HEK293 (cell line): ENCODE results near the gene UPB1.

ENCODE experiments used
- CTCF ChIP-seq: fragments of 450-650 bp; formaldehyde crosslinking; IDR thresholded peaks from 2 replicates; pipeline ENCODE4 v1.5.1; 2016; ENCODE audit warnings: missing biosample characterization, missing genetic modification characterization
- GLI2 ChIP-seq: fragments of 450-650 bp; formaldehyde crosslinking; IDR thresholded peaks from 2 replicates; pipeline ENCODE4; 2017; ENCODE audit warnings: missing biosample characterization, missing genetic modification characterization, low read depth, borderline replicate concordance
- ZBTB11 ChIP-seq: fragments of 450-650 bp; formaldehyde crosslinking; conservative IDR thresholded peaks from 2 replicates; pipeline ENCODE4 v1.5.1; 2016; ENCODE audit warnings: low read depth, missing biosample characterization, missing genetic modification characterization
- ZNF121 ChIP-seq: fragments of 450-650 bp; formaldehyde crosslinking; IDR thresholded peaks from 2 replicates; pipeline ENCODE4 v1.5.1; 2016; ENCODE audit warnings: missing biosample characterization, missing genetic modification characterization
- ZNF138 ChIP-seq: fragments of 450-650 bp; formaldehyde crosslinking; IDR thresholded peaks from 2 replicates; pipeline ENCODE4 v1.5.1; 2016; ENCODE audit warnings: missing biosample characterization, missing genetic modification characterization, borderline replicate concordance
- ZNF354C ChIP-seq: fragments of 450-650 bp; formaldehyde crosslinking; IDR thresholded peaks from 2 replicates; pipeline ENCODE4 v1.5.1; 2016; ENCODE audit warnings: missing biosample characterization, missing genetic modification characterization, low read depth, borderline replicate concordance
- ZNF366 ChIP-seq: fragments of 450-650 bp; formaldehyde crosslinking; conservative IDR thresholded peaks from 2 replicates; pipeline ENCODE4 v1.5.1; 2016; ENCODE audit warnings: missing biosample characterization, missing genetic modification characterization
- ZNF664 ChIP-seq: fragments of 450-650 bp; formaldehyde crosslinking; IDR thresholded peaks from 2 replicates; pipeline ENCODE4 v1.5.1; 2016; ENCODE audit warnings: missing biosample characterization, missing genetic modification characterization
- ZNF776 ChIP-seq: fragments of 450-650 bp; formaldehyde crosslinking; IDR thresholded peaks from 2 replicates; pipeline ENCODE4 v1.5.0; 2017; ENCODE audit warnings: missing biosample characterization, missing genetic modification characterization, borderline replicate concordance
- ZSCAN16 ChIP-seq: fragments of 450-650 bp; formaldehyde crosslinking; IDR thresholded peaks from 2 replicates; pipeline ENCODE4 v1.5.1; 2016; ENCODE audit warnings: missing biosample characterization, missing genetic modification characterization
- TF ChIP-seq, protein P1 (sequence below): fragments of 450-650 bp; formaldehyde crosslinking; IDR thresholded peaks from 2 replicates; pipeline ENCODE4 v1.5.1; 2017; ENCODE audit warnings: missing biosample characterization, missing genetic modification characterization
- TF ChIP-seq, protein P2 (sequence below): fragments of 450-650 bp; formaldehyde crosslinking; IDR thresholded peaks from 2 replicates; pipeline ENCODE4 v1.5.1; 2016; ENCODE audit warnings: missing biosample characterization, missing genetic modification characterization
- TF ChIP-seq, protein P3 (sequence below): fragments of 450-650 bp; formaldehyde crosslinking; IDR thresholded peaks from 2 replicates; pipeline ENCODE4 v1.5.1; 2016; ENCODE audit warnings: missing biosample characterization, missing genetic modification characterization
- TF ChIP-seq, protein P4 (sequence below): fragments of 450-650 bp; formaldehyde crosslinking; IDR thresholded peaks from 2 replicates; pipeline ENCODE4 v1.5.0; 2017; ENCODE audit warnings: missing biosample characterization, missing genetic modification characterization, borderline replicate concordance

GRCh38 chr22:24543679-24544243 lies 48.6 kb downstream of the UPB1 start:
- no peak for TF ChIP-seq GLI2 (tag by site-specific recombination)
- TF ChIP-seq ZNF776 (tag by site-specific recombination) = no peak
- TF ChIP-seq CTCF (tag by site-specific recombination) = no peak
- no peak for TF ChIP-seq ZBTB11
- TF ChIP-seq, protein P1, sequence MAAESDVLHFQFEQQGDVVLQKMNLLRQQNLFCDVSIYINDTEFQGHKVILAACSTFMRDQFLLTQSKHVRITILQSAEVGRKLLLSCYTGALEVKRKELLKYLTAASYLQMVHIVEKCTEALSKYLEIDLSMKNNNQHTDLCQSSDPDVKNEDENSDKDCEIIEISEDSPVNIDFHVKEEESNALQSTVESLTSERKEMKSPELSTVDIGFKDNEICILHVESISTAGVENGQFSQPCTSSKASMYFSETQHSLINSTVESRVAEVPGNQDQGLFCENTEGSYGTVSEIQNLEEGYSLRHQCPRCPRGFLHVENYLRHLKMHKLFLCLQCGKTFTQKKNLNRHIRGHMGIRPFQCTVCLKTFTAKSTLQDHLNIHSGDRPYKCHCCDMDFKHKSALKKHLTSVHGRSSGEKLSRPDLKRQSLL (tag by site-specific recombination) = no peak
- TF ChIP-seq ZNF354C = no peak
- TF ChIP-seq, protein P2, sequence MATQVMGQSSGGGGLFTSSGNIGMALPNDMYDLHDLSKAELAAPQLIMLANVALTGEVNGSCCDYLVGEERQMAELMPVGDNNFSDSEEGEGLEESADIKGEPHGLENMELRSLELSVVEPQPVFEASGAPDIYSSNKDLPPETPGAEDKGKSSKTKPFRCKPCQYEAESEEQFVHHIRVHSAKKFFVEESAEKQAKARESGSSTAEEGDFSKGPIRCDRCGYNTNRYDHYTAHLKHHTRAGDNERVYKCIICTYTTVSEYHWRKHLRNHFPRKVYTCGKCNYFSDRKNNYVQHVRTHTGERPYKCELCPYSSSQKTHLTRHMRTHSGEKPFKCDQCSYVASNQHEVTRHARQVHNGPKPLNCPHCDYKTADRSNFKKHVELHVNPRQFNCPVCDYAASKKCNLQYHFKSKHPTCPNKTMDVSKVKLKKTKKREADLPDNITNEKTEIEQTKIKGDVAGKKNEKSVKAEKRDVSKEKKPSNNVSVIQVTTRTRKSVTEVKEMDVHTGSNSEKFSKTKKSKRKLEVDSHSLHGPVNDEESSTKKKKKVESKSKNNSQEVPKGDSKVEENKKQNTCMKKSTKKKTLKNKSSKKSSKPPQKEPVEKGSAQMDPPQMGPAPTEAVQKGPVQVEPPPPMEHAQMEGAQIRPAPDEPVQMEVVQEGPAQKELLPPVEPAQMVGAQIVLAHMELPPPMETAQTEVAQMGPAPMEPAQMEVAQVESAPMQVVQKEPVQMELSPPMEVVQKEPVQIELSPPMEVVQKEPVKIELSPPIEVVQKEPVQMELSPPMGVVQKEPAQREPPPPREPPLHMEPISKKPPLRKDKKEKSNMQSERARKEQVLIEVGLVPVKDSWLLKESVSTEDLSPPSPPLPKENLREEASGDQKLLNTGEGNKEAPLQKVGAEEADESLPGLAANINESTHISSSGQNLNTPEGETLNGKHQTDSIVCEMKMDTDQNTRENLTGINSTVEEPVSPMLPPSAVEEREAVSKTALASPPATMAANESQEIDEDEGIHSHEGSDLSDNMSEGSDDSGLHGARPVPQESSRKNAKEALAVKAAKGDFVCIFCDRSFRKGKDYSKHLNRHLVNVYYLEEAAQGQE (tag by site-specific recombination) = no peak
- TF ChIP-seq ZNF366 (tag by site-specific recombination) = no peak
- TF ChIP-seq ZNF138 (tag by site-specific recombination) = no peak
- no peak for TF ChIP-seq ZNF664 (tag by site-specific recombination)
- TF ChIP-seq, protein P3, sequence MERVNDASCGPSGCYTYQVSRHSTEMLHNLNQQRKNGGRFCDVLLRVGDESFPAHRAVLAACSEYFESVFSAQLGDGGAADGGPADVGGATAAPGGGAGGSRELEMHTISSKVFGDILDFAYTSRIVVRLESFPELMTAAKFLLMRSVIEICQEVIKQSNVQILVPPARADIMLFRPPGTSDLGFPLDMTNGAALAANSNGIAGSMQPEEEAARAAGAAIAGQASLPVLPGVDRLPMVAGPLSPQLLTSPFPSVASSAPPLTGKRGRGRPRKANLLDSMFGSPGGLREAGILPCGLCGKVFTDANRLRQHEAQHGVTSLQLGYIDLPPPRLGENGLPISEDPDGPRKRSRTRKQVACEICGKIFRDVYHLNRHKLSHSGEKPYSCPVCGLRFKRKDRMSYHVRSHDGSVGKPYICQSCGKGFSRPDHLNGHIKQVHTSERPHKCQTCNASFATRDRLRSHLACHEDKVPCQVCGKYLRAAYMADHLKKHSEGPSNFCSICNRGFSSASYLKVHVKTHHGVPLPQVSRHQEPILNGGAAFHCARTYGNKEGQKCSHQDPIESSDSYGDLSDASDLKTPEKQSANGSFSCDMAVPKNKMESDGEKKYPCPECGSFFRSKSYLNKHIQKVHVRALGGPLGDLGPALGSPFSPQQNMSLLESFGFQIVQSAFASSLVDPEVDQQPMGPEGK = no peak
- TF ChIP-seq ZSCAN16 (tag by site-specific recombination) = no peak
- TF ChIP-seq ZNF121 (tag by site-specific recombination) = no peak
- TF ChIP-seq, protein P4, sequence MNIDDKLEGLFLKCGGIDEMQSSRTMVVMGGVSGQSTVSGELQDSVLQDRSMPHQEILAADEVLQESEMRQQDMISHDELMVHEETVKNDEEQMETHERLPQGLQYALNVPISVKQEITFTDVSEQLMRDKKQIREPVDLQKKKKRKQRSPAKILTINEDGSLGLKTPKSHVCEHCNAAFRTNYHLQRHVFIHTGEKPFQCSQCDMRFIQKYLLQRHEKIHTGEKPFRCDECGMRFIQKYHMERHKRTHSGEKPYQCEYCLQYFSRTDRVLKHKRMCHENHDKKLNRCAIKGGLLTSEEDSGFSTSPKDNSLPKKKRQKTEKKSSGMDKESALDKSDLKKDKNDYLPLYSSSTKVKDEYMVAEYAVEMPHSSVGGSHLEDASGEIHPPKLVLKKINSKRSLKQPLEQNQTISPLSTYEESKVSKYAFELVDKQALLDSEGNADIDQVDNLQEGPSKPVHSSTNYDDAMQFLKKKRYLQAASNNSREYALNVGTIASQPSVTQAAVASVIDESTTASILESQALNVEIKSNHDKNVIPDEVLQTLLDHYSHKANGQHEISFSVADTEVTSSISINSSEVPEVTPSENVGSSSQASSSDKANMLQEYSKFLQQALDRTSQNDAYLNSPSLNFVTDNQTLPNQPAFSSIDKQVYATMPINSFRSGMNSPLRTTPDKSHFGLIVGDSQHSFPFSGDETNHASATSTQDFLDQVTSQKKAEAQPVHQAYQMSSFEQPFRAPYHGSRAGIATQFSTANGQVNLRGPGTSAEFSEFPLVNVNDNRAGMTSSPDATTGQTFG (tag by site-specific recombination) = no peak
